ENCODE results near the gene NFKBIE.

Gene NFKBIE

DNA sequence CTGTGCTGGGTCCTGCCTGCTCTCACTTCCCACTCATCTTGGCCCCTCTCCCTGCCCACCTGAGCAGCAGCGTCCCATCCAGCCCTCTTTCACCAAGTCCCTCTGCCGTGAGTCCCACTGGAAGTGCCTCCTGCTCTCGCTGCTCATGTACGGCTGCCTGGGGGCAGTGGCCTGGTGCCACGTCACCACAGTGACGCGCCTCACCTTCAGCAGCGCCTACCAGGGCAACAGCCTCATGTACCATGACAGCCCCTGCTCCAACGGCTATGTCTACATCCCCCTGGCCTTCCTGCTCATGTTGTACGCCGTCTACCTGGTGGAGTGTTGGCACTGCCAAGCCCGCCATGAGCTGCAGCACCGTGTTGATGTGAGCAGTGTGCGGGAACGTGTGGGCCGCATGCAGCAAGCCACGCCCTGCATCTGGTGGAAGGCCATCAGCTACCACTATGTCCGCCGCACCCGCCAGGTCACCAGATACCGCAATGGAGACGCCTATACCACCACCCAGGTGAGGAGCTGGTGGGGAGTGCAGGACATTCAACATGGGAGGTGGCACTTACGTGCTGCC, 7.7 kb upstream of the NFKBIE start:
- no peak for DNase-seq (ENCODE audit: low read depth, low spot score)

DNA sequence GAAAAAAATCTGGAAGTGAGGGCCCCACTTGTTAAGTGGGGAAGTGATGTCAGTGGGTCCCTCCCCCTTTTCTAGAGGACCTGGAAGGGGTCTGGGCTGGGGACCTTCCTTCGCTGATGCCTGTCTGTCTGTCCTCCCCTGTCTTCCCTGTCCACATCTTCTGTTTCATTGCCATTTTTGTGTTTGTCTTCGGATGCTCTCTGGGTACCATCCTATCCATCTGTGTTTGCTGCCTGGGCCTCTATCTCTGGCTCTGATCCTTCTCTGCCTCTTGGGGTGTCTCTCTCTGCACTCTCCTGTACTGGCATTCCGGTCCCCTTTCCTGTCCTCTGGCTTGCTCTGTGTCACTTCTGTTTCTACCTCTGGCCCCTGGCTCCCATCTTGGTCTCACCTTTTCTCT, 7.2 kb upstream of the NFKBIE start:
- DNase-seq (ENCODE audit: low read depth, low spot score), result no peak

DNA sequence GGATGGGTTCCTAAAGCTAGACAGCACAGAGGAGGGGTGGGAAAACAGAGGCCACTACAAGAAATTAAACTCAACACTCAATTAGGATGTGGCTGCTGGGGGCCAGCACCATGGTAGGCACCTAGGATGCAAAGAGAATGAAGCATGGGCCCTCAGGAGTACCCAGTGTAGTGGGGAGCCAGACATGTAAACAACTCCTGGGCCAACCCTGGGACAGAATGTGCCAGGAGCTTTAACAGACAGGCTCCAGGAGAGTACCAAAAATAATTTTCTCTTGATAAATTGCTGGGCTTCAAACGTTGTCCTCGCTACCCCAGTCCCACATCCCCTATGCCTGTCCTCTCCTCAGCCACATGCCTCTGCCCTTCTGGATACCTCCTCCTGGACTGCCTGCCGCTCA, 6.6 kb upstream of the NFKBIE start:
- DNase-seq (ENCODE audit: low read depth, low spot score), result no peak

DNA sequence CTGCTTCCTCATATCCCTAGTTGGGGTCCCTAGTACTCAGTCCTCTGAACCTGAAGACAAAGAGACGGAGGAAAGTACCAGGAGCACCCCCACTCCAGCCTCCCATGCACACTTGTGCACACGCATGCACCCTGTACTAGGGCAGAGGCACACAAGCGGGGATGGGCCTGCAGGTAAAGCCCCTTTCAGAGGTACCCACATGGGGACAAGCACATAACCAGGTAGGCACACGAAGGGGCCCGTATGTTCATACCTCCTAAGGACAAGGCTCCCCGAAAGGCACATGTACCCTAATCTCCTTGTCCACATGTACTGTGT, 6.0 kb upstream of the NFKBIE start:
- DNase-seq (ENCODE audit: low read depth, low spot score), result no peak

DNA sequence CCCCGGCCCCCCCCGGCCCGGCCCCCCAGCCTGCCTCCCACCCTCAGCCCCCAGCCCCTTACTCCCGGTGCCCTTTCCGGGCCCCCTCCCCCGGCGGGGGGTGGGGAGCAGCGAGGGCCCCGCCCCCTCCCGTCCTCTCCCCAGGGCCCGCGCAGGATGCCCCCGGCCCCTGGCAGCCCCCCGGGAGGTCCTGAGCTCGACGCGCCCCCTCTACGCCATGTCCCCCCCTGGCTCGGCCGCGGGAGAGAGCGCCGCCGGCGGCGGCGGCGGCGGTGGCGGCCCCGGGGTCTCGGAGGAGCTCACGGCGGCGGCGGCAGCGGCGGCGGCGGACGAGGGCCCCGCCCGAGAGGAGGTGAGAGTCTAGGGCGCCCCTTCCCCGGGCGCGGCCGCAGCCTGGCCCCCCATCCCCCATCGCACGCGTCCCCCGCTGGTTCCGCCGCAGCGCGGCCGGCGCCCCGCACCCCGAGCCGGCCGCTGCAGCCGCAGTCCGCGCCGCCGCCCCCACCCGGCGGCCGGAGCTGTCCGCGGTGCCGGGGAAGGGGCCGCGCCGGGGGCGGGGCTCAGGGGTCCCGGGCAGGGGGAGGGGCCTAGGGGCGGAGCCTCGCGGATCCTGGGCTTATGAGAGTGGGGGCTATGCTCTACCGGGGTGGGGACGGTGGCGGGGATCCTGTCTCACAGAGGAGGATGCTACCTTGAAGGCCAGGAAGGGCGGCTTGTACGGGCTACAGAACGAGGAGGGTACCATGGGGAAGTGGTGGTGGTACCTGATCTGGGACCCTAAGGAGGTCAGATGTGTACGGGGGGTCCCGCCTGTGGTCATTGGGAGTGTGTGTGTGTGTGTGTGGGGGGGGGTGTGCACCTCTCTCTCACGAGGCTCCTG, 5.4 kb upstream of the NFKBIE start:
- no peak for DNase-seq (ENCODE audit: low read depth, low spot score)

DNA sequence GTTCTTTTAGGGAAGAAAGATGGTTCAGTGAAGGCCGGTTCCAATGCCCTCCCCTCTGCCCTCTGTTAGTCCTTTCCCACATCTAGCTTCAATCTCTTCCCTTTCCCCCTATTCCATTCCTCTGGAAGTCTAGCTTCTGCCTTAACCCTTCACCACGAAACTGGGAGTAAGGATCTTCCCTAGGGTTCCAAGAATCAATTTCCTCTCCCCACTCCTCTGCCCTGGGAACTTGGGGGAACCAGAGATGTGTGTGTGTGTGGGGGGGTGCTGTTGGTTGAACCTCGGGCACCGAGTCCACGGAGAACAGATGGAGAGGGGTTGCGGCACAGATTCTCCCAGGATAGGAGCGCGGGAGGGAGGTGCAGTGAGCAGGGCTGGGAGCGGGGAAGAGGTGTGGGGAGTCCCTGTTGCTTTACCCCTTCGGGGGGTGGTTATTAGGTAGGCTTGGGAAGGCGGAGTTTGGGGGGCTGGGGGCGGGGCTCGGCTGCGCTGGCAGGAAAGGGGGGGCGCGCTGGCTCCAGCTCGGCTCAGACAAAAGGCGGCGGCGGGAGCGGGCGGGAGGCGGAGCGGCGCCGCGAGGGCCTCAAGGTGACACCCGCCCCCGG, 4.7 kb upstream of the NFKBIE start, which contains the start of gene TMEM151B:
Gene TMEM151B (plus strand): TSS at position 530 of the 605 bp plus-strand sequence. CDS start 293 bp downstream, outside the sequence.
- no peak for DNase-seq (ENCODE audit: low read depth, low spot score)

DNA sequence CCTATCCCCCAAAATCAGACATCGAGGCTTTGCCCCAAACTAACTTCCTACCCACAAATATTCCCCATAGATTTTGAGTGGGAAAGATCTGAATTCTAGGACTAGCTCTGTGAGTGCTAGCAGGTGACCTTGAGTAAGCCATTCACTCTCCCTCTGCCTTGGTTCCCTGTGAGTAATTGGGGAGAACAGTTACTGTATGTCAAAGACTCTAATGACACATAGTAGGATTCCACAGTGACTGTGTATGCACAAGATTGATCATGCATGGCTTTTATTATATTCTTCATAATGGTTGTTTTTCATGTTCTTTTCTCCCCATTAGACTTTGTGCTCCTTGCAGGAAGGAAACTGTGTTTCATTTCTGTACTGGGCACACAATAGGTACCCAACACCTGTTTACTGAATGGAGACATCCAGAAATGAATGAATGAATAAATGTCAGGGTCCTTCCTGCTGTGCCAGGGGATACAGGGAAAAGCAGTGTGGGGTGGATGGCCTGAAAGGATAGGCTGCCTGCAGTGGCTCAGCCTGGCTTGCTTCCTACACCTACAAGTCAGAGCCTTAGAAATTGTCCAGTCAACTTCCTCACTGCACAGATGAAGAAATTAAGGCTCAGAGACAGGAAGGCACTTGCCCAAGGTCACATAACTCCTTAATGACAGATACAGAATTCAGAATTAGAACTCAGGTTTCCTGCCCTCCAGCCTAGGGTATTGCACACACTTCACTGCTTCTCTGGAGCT, 4.0 kb upstream of the NFKBIE start:
- DNase-seq (ENCODE audit: low read depth, low spot score), result no peak

DNA sequence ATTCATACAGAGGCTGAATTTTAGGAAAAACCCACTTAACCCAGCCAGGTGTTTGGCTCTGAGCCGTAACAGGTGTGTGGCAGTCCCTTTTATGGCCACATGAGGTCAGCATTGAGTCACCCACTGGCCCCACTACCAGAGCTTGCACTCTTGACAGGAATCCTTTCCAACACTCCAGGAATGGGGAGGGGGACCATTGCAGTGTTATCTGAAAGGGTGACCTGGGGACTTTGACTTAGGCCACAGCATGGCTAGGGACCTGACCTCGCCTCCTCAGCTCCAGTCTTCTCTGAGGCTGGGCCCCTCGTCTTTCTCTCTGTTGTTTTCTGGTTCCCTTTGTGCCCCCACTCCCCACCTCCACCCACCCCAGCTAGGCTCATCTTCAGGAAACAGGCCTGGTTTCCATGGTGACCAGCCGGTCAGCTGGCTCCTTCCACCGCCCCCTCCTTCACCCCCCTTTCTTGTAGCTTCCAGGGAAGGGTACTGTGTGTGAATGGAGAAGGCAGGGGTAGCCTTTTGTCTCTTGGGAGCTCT, 2.8 kb upstream of the NFKBIE start:
- peak; percentile 92 for DNase-seq (ENCODE audit: low read depth, low spot score)

DNA sequence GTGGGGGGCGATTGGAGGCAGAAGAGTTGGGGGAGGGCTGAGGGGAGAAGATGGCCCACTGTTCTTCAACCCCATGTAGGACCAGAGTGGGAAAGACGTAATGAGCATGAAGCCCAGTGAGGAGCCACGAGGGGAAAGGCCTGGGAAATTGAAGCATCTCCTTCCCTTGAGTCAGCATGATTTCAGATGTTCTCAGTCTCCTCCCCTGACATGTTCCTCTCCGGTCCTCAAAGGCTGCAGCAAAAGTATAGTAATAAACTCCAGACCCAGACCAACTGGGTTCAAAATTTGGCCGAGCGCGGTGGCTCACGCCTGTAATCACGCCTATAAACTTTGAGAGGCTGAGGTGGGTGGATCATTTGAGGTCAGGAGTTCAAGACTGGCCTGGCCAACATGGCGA, 1.9 kb upstream of the NFKBIE start:
- DNase-seq (ENCODE audit: low read depth, low spot score), result no peak

DNA sequence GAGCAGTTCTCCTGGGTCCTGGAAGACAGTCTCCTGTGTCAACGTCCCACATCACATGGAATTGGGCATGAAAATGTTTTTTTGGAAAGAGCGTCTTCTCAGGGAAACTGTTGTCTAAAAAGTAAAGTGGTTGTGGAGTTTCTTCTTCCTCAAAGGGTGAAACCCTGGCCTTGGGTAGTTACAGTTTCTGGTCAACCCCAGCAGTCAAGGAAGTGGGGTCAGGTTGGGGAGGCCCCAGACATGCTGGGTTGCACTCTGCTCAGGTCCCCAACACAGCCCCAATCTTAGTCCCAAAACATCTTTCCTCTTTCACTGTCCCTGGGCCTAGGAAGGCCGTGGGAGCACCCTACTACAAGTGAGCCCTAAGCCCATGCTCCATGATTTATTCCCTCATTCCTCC, 996 bp upstream of the NFKBIE start:
- no peak for DNase-seq (ENCODE audit: low read depth, low spot score)

DNA sequence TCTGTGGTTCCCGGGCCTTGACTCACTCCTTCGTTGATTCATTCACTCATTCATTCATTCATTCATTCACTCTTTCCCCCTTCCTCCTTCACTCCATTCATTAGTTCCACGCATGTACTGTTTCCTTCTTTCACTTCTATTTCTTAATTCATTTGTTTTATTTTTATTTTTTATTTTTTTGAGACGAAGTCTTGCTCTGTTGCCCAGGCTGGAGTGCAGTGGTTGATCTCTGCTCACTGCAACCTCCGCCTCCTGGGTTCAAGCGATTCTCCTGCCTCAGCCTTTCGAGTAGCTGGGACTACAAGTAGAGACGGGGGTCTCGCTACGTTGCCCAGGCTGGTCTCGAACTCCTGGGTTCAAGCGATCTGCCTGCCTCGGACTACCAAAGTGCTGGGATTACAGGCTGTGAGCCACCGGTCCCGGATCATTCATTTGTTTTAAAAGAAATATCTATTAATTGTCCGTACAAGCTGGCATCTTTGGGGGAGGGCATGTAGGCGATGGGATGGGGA, 427 bp upstream of the NFKBIE start:
- DNase-seq (ENCODE audit: low read depth, low spot score), result no peak

DNA sequence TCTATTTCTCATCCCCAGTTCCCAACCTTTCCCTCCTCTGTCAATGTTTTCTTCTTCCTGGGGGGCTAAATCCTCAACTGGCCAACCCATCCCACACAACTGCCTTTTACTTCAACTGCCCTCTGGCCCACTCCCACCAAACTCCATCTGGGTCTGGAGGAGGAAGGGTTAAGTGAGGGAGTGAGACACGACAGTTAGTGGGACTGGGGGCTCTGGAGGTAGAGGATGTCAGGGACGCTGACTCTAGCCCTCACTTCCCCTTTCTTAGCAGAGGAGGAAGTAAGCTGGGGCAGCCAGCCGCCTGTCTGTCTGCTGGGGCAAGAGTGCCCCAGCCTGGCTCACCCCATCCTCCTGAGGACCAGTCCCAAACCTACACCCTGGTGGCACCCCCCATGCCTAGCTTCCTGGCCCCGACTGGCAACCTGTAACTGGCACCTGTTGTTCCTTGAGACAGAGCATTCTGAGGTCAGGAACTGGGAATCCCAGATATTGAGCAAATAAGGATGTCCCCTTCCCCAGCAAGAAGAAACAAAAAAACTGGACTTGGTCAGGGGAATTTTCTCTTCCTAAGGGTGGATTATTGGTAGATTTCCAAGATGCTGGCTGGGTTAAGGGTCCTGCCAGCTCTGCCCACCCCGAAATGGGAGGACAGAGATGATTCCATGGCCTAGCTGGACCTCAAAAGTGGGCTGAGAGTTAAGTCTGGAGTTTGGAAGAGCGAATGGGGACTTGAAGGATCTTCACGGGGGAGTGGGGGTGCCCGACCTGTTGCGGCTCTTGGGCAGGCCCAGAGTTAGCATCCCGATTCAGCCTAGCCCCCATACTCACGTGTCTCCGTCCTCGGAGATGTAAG, 971 bp downstream of the NFKBIE start:
- no peak for DNase-seq (ENCODE audit: low read depth, low spot score)

DNA sequence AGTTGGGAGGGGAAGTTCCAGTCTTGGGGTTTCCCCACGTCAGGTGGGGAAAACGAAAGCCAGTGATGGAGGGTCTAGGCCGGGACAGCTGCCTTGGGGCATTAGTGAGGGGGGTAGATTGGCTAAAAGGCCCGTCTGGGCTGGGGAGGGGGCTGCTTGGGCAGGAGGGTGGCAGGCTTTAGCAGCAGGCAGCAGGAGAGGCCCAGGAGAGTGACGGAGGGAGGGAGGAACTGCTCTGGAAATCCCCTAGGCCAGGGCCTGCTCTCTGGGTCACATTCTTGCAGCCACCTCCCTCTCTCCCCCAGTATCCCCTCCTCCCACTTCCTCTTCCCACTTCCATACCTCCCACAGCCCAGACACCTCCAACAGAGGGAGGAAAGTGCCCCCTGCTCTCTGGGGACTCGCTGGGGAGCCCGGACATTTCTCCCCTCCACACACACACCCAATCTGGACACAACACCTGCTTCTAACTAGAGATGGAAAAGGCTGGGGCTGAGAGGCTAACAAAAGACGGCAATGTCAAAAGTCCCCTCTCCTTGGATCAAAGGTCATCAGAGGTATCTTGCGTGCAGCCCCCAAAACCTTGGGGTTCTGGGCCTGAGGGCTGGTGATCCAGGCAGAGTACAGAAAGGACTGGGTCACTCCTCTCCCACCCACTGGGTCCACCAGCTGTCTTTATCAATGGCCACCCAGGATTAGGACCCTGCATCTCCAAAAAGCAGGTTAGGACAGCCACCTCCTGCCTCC, 1.8 kb downstream of the NFKBIE start:
- peak; percentile 48 for DNase-seq (ENCODE audit: low read depth, low spot score)

DNA sequence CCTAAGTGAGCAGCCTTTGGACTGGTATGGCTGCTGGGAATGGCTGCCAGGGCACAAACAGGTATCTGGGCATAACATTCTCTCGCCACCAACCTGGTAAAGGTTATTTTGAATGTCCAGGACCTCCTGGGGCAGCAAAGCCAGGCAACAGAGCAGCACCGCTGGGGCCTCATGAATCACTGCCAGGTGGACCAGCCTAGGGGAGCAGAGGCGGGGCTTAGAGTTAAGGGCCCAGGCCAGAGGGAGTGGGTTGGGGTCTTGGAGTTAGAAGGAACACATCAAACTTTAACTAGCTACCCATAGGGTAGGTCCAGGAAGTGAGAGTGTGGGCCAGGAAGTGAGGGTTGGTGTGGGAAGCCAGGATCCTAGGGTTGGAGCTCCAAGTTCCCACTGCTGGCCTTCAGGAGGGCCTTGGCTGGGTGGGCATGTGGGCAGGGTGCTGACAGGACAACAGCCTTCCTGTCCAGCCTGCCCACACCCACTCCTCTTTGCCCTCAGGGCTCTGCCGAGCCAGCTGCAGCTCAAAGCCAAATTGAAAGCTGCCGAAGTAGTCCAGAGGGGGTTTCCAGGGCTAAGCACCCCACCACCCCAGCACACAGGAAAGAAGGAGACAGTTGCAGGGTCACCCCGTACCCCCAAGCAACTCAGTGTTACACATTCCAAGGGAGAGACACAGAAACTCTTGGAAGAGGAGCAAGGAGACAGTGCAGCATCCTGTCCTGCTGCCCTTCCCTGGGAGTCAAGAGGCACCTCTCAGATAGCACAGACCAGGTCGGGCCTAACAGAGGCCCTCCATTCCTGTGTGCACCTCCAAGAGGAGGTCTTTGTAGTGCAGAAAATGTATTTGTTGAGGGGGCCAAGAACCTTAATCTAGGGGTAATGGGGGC, 2.6 kb downstream of the NFKBIE start:
- no peak for DNase-seq (ENCODE audit: low read depth, low spot score)

DNA sequence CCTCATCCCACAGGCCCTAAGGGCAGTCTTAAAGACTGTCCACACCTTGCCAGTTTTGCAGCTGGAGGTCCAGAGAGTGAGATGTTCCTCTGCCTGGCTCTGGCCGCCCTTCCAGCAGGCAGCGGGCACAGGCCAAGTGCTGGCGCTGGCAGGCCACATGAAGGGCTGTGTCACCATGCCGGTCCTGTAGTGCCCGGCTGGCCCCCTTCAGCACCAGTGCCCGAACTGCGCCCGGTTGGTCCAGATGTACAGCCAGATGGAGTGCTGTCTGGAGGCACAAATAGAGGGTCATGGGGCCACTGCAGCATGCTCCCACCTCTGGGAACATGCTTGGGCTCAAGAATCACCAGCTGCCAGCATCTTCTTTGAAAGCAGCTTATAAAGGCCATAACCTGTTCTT, 3.8 kb downstream of the NFKBIE start:
- no peak for DNase-seq (ENCODE audit: low read depth, low spot score)

DNA sequence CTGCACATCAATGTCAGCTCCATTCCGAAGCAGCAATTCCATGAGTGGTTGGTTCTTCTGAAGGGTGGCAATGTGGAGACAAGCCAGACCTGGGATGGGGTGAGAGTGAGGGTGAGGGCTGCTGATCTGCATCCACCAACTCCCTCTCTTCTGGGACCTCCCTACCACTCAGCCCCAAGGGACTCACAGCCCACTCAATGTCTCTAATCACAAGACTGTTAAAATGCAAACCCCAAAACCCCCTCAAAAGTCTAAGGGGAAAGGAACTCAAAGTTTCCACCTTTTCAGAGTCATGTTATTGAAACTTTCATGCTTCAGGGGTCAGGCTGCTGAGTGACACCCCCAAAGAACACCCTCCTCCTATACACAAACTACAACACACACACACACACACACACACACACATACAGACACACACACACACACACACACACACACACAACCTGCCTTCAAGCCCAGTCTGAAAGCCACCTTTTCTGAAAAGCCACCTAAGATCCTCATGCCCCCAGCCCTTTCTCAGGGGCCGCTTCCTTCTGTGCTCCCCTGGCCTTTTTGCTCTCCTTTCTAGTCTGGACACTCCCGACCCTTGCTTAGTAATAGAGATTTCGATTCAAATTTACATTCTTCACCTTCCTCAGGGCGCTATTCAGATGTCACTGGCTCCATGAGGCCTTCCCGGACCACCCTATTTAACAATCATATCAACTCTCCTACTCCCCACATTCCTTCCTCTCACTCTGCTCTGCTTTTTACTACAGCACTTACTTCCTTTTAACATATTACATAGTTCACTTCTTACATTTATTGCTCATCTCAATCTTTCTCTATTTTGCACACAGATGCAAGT, 4.7 kb downstream of the NFKBIE start:
- DNase-seq (ENCODE audit: low read depth, low spot score), result no peak

DNA sequence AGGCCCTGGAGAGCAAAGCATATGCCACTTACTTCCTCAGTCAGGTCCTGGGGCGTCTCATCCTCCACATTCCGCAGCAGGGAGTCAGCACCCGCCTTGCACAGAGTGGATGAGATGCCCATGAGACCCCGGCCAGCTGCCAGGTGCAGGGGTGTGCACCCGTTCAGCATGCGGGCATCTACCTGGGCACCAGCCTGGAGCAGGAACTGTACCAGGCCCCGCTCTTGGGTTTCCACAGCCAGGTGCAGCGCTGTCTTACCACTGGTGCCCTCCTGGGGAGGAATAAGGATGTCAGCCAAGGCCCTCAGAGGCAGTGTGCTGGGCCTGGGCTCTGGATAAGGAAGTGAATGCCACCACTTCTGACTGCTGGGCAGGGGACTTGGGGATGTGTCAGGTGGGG, 5.3 kb downstream of the NFKBIE start:
- DNase-seq (ENCODE audit: low read depth, low spot score), result no peak

DNA sequence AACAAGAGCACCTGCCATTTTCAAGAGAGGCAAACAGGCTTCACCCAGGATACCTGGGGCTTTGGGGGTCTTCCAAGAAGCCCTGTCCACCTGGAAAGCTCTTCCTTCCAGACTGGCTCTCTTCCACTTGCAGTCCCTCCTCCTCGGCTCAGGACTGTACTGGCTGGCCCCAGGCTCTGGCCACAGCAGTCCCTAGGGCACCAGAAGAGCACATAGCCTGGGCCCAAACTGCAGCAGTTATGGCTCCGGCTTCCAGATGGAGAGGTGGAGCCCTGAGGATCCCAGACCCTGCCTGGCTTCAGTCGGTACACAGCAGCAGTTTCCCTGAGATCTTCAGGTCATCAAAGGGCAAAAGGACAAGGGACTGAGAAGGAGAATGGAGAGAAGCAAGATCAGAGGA, 6.4 kb downstream of the NFKBIE start:
- no peak for DNase-seq (ENCODE audit: low read depth, low spot score)

Data from ELF-1 (cell line).